Measurements from ENCODE around the gene PPM1F. TPM values are rescaled to one million over a fixed set of nuclear protein-coding genes. Genes with fewer than 3 reads are reported as not detected.
"Not testable (repeated sequence)": the region's sequence is repeated elsewhere in the genome, so short reads cannot be mapped to it uniquely, and the experiment has no call there.

The PPM1F gene
- total RNA-seq, 1 experiment from 2014 or later: 28.6 TPM

- CTCF ChIA-PET: no interaction called here
- no peaks in the 10 kb centered on the region for H3K9me3 Mint-ChIP-seq
Observed at GRCh38 chr22:21873619-21874018, 79.0 kb downstream of the PPM1F start.

GRCh38 chr22:21872741-21873140 is 79.9 kb downstream of the PPM1F start:
- H3K4me3 Mint-ChIP-seq; ATAC-seq; H3K9me3 Mint-ChIP-seq; CTCF ChIA-PET; DNase-seq (ENCODE audit: low spot score); H3K27ac Mint-ChIP-seq; H3K27me3 Mint-ChIP-seq (ENCODE audit: low read depth); H3K36me3 Mint-ChIP-seq: not testable (repeated sequence)
- TF ChIP-seq ZNF121 (CRISPR knock-in tag; IDR thresholded peaks at IDR 0.05): peak; percentile 4; the same call in 1 of the 2 replicates
- POLR2A ChIA-PET: interaction anchor here (0.7 kb wide), 1 partner anchor 130 kb away, joined by 3 read pairs; no protein-coding TSS in a partner anchor
- peaks cover 13% of the 10 kb centered on the region for H3K4me1 Mint-ChIP-seq

More at GRCh38 chr22:21873619-21874018, 79.0 kb downstream of the PPM1F start:
- ATAC-seq (no peak), DNase-seq (ENCODE audit: low spot score) (no peak)
- no peaks in the 10 kb centered on the region for H3K36me3 Mint-ChIP-seq
- no peak overlapping the region for H3K4me3 Mint-ChIP-seq
- POLR2A ChIA-PET: no interaction called here
- H3K27ac Mint-ChIP-seq: no peak overlapping the region
- H3K27me3 Mint-ChIP-seq (ENCODE audit: low read depth): no peaks in the 10 kb centered on the region; the same call in 1 of the 2 replicates
- TF ChIP-seq CTCF (IDR thresholded peaks at IDR 0.05) (no peak), USF1 (CRISPR knock-in tag; IDR thresholded peaks at IDR 0.05) (no peak), FOXP1 (CRISPR knock-in tag; IDR thresholded peaks at IDR 0.05; ENCODE audit: borderline replicate concordance) (no peak), ESRRA (CRISPR knock-in tag; IDR thresholded peaks at IDR 0.05; ENCODE audit: borderline replicate concordance) (no peak), STAT6 (CRISPR knock-in tag; conservative IDR thresholded peaks at IDR 0.05; ENCODE audit: low read depth) (no peak)
- H3K4me1 Mint-ChIP-seq: peaks cover 5% of the 10 kb centered on the region

Other genes starting within 250 kb of the PPM1F start
- gene YPEL1, start 217.1 kb downstream of the PPM1F start, total RNA-seq (2021): 7.7 to 17.7 TPM (median 15.5 TPM) in 3 replicates
- gene MAPK1, start 85.2 kb downstream of the PPM1F start, total RNA-seq (2021): 87.4 to 95.9 TPM (median 91.9 TPM) in 3 replicates
- 52.5 to 68.6 TPM (median 52.7 TPM) in 3 replicates for gene TOP3B, start 29.9 kb upstream of the PPM1F start, total RNA-seq (2021)